NCI-H1417 (cell line): Measurements from ENCODE around the gene ZNF710.

ENCODE experiments used
- DNase-seq, 3 experiments: peaks; one replicate each; lab custom pipeline; 2025; lab: John Stamatoyannopoulos, UW

The ZNF710 gene

GRCh38 chr15:90016721-90017120, 15.6 kb downstream of the ZNF710 start:
- no peak for DNase-seq

- no peak for DNase-seq
These were observed 17.2 kb downstream of the ZNF710 start for GRCh38 chr15:90018216-90018831.

- DNase-seq: no peak
These were observed 18.5 kb downstream of the ZNF710 start for GRCh38 chr15:90019611-90020010.

- no peak for DNase-seq
These were observed 19.1 kb downstream of the ZNF710 start for GRCh38 chr15:90020021-90020735.

GRCh38 chr15:90020936-90021507, 19.9 kb downstream of the ZNF710 start:
- no peak for DNase-seq

GRCh38 chr15:90022345-90022744, 21.2 kb downstream of the ZNF710 start:
- no peak for DNase-seq

- DNase-seq: no peak
These were observed 22.0 kb downstream of the ZNF710 start for GRCh38 chr15:90022905-90023700.

- no peak for DNase-seq
These were observed 23.3 kb downstream of the ZNF710 start for GRCh38 chr15:90024406-90024805.

GRCh38 chr15:90025489-90026033, 24.4 kb downstream of the ZNF710 start:
- no peak for DNase-seq

GRCh38 chr15:90028376-90028944, 27.3 kb downstream of the ZNF710 start:
- no peak for DNase-seq

- DNase-seq: no peak
These were observed 27.9 kb downstream of the ZNF710 start for GRCh38 chr15:90029024-90029423.

GRCh38 chr15:90030376-90030775, 29.3 kb downstream of the ZNF710 start:
- no peak for DNase-seq

GRCh38 chr15:90031231-90031791, 30.2 kb downstream of the ZNF710 start:
- peak in 1 of 3 experiments; percentile 23 for DNase-seq

GRCh38 chr15:90033006-90033405, 31.9 kb downstream of the ZNF710 start:
- DNase-seq: no peak

GRCh38 chr15:90033448-90033847, 32.3 kb downstream of the ZNF710 start:
- no peak for DNase-seq

GRCh38 chr15:90035095-90035839, 34.1 kb downstream of the ZNF710 start:
- DNase-seq: peak in 2 of 3 experiments; percentile 24 to 52

- no peak for DNase-seq
These were observed 34.7 kb downstream of the ZNF710 start for GRCh38 chr15:90035840-90036230.

- DNase-seq: no peak
These were observed 35.2 kb downstream of the ZNF710 start for GRCh38 chr15:90036343-90036742.

- DNase-seq: no peak
These were observed 35.8 kb downstream of the ZNF710 start for GRCh38 chr15:90036806-90037510.

- DNase-seq: no peak
These were observed 36.4 kb downstream of the ZNF710 start for GRCh38 chr15:90037511-90037860.
